ENCODE results near the gene LMBR1L. TPM values are rescaled to one million over a fixed set of nuclear protein-coding genes. Genes with fewer than 3 reads are reported as not detected.
"Not testable (repeated sequence)": the region's sequence is repeated elsewhere in the genome, so short reads cannot be mapped to it uniquely, and the experiment has no call there.

The LMBR1L gene
- total and polyA plus RNA-seq, 5 donors, result 25.6 to 45.3 (median 31.6) TPM

DNA sequence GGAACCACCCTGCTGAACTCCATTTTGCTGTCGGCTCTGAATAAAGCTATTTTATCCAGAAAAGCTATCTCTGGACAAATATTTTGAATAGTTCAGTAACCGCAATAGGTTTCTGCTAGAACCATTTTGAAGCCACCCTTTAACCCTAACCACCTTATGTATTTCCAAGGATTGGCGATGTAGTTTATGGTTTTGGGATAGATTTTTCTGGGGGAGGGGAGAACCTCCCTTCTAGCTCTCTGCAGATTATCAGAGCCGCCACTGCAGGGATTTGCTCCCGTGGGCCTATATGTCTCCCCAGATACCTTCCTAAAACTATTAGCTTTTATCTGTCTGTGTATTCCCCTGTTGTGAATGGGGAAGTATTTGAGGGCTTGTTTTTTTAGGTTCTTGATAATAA, 22.4 kb upstream of the LMBR1L start:
- intact Hi-C loops (cut with DNase I), result loop anchor here in 2 of 4 donors (5.0 to 10.0 kb wide), 2 partner anchors 52 to 54 kb away; partner anchors contain the start of gene TUBA1A (in 2 of the 2)
- Histone ChIP-seq H3K9me3 (ENCODE audit: control insufficient read depth, low read length) (no peaks in the 10 kb centered on the region), H3K4me3 (ENCODE audit: low read length) (peak overlapping the region; percentile 31), H3K27ac (ENCODE audit: low read length) (no peak overlapping the region), H3K27me3 (ENCODE audit: control insufficient read depth, insufficient read depth) (no peaks in the 10 kb centered on the region), H3K4me1 (ENCODE audit: control insufficient read depth, insufficient read depth, low read length) (peaks cover 5% of the 10 kb centered on the region)
- WGBS, result 63% methylated on average over 5 of the region's 5 CpGs
- no peak for ATAC-seq
- no peak for DNase-seq

DNA sequence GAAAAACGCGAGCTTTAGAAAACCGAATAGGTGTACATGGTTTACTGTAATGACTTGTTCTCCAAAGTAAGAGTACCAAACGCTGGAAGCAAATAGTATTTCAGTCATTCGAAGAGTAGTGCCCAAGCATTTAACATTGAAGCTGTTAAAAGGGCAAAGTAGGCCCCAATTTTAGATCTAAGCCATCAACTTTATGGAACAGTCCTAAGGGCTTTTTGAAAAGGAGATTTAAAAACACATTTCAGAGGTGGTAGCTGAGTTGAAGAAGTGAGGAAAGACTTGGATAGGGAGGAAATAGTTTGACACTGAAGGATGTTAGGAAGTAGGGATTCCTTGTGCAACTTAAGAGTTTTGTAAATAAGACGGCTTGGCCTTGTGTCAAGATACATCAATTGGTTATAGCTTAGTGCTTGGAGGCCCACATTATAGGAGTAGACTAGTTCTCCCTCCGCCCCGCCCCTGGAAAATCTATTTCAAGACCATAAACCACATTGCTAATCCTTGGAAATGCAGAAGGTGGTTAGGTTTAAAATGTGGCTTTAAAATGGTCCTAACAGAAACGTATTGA, 21.3 kb upstream of the LMBR1L start:
- no peak for DNase-seq
- no peak for ATAC-seq
- Histone ChIP-seq H3K9me3 (ENCODE audit: control insufficient read depth, low read length) (no peaks in the 10 kb centered on the region), H3K27ac (ENCODE audit: low read length) (peak overlapping the region; percentile 89), H3K27me3 (ENCODE audit: control insufficient read depth, insufficient read depth) (no peaks in the 10 kb centered on the region), H3K4me3 (ENCODE audit: low read length) (peak overlapping the region; percentile 81), H3K4me1 (ENCODE audit: control insufficient read depth, insufficient read depth, low read length) (peaks cover 5% of the 10 kb centered on the region)
- WGBS, result 24% methylated on average over 9 of the region's 9 CpGs
- intact Hi-C loops (cut with DNase I), result loop anchor here in 2 of 4 donors (2.0 to 10.0 kb wide), 3 partner anchors 53 to 103 kb away; partner anchors contain the start of gene TUBA1A (in 2 of the 2)

DNA sequence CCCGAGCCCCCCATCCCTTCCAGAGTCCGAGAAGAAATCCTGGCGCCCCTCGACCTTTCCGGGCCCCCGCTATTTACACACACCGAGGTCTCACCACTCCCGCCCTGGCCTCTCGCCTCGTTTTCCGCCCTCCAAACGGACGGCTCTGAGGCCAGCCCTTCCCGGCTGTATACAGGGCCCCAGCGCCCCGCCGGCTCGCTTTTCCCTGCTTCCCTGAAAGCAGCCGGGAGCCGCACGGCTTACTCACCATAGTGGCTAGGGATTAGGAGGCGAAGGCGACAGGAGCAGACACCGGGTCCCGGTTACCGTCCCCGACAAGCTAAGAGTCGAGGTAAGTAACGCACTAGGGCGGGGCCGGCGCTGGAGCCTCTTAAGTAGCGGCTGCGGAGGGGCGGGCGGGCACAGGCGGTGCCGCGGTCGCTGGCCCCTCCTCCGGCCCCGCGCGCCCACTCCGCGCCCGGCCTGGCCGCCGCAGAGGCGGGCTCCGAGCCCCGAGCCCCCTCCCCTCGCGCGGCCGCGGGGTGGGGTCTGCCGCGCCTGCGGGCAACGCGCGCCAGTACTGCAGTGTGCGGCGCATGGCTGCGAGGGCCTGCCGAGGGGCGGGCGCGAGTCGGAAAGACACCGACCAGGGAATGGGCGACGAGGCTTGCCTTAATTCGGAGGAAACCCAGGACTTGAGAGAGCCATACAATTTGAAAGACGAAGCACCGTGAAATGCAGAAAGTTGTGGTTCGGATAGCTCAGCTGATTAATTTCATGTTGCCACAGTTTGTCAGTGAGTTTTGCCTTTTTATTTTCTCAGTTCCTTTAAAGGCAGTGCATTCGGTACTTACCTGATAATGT, 20.6 kb upstream of the LMBR1L start, which contains the start of gene TUBA1B:
TSS of gene TUBA1B (minus strand) at position 345 of the 843 bp plus-strand sequence. CDS start at position 250, 95 bp downstream.
- DNase-seq (peak; percentile 94 to 98 (median 95)), ATAC-seq (peak; percentile 94 to 95)
- H3K9me3 ChIP-seq (ENCODE audit: control insufficient read depth, low read length), result no peaks in the 10 kb centered on the region
- H3K27me3 ChIP-seq (ENCODE audit: control insufficient read depth, insufficient read depth), result no peaks in the 10 kb centered on the region
- H3K27ac ChIP-seq (ENCODE audit: low read length), result peak within 1 kb of the TSS; percentile 99
- intact Hi-C loops (cut with DNase I), result loop anchor here in 2 of 4 donors (2.0 to 10.0 kb wide), 3 partner anchors 54 to 104 kb away; partner anchors contain the start of gene TUBA1A (in 2 of the 2)
- under 1% methylated on average over 79 of the region's 79 CpGs for WGBS
- peaks cover 5% of the 10 kb centered on the region for H3K4me1 ChIP-seq (ENCODE audit: control insufficient read depth, insufficient read depth, low read length)
- H3K4me3 ChIP-seq (ENCODE audit: low read length), result peak within 1 kb of the TSS; percentile 81

DNA sequence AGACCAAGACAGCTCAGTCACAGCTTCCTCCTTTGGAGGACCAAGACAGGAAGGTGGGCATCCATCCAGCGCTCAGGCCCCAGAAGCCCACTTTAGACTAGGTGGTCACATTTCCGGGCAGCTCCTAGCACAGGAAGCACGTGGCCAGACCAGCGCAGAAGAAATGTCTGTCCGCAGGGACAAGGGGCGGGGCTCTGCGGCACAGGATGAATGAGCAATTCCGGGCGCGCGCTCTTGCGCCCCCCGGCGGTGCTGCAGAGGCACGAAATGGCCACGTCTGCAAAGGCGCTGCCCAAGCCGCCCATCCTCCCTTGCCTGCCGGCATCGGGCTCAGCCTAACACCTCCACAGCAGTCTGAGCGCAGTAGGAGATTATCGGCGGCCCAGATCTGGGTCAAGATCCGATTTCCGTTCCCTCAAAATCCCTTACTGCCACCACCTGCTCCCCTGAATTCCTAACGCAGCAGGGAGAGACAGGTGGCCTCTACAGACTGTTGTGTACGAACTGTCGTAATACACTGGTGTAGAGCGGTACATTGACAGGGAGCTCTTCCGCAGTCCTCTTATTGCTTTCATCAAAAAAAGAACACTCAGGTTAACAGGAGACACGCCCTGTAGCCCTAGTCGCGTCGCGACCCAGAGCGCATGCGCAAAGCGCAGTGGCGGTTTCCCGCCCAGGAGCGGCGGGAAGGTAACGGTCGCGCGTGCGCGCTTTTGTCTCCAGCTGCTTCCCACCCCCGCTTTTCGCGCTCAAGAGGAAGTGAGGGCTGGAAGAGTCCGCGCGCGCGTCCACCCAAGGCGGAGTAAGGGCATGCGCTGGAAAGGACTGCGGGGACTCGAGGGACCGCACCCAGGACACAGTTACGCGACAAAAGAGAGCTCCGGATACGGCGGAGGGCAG, 19.8 kb upstream of the LMBR1L start:
- ATAC-seq (peak; percentile 89 to 90), DNase-seq (peak; percentile 96 to 98 (median 97))
- no peaks in the 10 kb centered on the region for H3K9me3 ChIP-seq (ENCODE audit: control insufficient read depth, low read length)
- intact Hi-C loops (cut with DNase I), result loop anchor here in 2 of 4 donors (2.0 to 10.0 kb wide), 3 partner anchors 54 to 104 kb away; partner anchors contain the start of gene TUBA1A (in 2 of the 2)
- peak overlapping the region; percentile 99 for H3K27ac ChIP-seq (ENCODE audit: low read length)
- under 1% methylated on average over 66 of the region's 66 CpGs for WGBS
- H3K27me3 ChIP-seq (ENCODE audit: control insufficient read depth, insufficient read depth), result no peaks in the 10 kb centered on the region
- H3K4me1 ChIP-seq (ENCODE audit: control insufficient read depth, insufficient read depth, low read length), result peaks cover 5% of the 10 kb centered on the region
- peak overlapping the region; percentile 81 for H3K4me3 ChIP-seq (ENCODE audit: low read length)

DNA sequence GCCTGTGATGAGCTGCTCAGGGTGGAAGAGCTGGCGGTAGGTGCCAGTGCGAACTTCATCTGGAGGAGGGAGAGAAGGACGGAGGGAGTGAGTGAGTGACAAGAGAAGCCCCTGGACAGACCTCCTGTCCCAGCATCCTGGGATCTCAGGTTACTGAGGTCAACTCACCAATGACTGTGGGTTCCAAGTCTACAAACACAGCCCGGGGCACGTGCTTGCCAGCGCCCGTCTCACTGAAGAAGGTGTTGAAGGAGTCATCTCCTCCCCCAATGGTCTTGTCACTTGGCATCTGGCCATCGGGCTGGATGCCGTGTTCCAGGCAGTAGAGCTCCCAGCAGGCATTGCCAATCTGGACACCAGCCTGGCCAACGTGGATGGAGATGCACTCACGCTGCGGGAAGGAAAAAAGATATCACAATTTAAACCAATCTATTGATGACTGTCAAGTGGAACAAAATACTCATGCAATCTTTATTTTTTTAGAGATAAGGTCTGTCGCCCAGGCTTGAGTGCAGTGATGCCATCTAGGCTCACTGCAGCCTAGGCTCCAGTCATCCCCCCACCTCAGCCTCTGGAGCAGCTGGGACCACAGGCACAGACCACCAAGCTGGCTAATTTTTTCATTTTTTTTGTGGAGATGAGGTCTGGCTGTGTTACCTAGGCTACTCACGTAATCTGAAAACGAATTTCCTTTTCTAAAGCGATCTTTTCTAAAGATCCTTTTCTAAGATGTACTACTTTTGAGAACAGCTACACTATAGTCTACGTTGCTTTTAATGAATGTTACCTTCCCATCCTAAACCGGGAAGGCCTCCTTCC, 18.9 kb upstream of the LMBR1L start:
- Histone ChIP-seq H3K27me3 (ENCODE audit: control insufficient read depth, insufficient read depth) (no peaks in the 10 kb centered on the region), H3K9me3 (ENCODE audit: control insufficient read depth, low read length) (no peaks in the 10 kb centered on the region), H3K4me3 (ENCODE audit: low read length) (peak overlapping the region; percentile 81), H3K27ac (ENCODE audit: low read length) (peak overlapping the region; percentile 65), H3K4me1 (ENCODE audit: control insufficient read depth, insufficient read depth, low read length) (peaks cover 5% of the 10 kb centered on the region)
- WGBS, result 28% methylated on average over 18 of the region's 18 CpGs
- ATAC-seq (no peak), DNase-seq (peak; percentile 31 to 76 (median 71))
- intact Hi-C loops (cut with DNase I), result loop anchor here in 2 of 4 donors (2.0 to 10.0 kb wide), 3 partner anchors 55 to 105 kb away; partner anchors contain the start of gene TUBA1A (in 2 of the 2)

DNA sequence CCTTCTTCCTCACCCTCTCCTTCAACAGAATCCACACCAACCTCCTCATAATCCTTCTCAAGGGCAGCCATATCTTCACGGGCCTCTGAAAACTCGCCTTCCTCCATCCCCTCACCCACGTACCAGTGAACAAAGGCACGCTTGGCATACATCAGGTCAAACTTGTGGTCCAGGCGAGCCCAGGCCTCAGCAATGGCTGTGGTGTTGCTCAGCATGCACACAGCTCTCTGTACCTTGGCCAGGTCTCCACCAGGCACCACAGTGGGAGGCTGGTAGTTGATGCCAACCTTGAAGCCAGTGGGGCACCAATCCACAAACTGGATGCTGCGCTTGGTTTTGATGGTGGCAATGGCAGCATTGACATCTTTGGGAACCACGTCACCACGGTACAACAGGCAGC, 17.3 kb upstream of the LMBR1L start:
- 97% methylated on average over 8 of the region's 8 CpGs for WGBS
- H3K4me1 ChIP-seq (ENCODE audit: control insufficient read depth, insufficient read depth, low read length); H3K9me3 ChIP-seq (ENCODE audit: control insufficient read depth, low read length); DNase-seq; ATAC-seq; H3K27me3 ChIP-seq (ENCODE audit: control insufficient read depth, insufficient read depth); intact Hi-C loops (cut with DNase I); H3K27ac ChIP-seq (ENCODE audit: low read length); H3K4me3 ChIP-seq (ENCODE audit: low read length): not testable (repeated sequence)

DNA sequence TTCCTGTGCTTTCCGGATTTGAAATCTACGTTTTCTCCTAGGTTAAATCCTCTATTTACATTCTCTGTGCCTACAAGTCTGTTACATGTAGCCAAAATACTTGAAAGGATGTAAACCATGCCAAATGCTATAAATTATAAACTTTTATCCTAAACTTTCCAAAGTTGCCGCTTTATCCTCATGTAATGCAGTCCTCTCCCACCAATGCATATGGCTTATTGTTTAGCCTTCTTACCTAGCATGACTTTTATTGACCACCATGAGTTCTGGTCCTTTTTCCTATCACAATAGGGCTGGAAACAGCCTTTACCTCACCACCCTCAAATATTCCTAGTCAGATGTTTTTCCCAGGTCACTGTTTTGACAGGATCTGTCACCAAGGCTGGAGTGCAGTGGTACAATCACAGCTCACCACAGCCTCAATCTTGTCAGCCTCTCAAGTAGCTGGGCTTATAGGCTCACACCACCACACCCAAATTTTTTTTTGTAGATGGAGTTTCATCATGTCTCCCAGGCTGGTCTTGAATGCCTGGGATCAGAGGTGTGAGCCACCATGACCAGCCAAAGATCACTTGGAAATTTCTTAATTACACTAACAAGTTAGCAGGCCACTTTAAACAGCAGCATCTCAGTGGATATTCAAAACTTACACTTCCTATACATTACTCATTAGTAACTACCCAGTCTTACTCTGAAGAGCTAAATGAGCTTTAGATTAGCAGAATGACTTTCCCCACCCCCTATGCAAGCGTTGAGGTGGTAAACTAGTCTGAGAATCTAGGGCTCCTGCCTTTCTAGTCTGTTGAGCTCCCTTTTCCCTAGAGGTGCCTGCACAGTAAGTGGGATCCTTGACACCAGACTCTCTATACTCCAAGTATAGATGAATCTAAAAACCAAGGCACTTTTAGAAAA, 16.5 kb upstream of the LMBR1L start:
- Histone ChIP-seq H3K4me1 (ENCODE audit: control insufficient read depth, insufficient read depth, low read length) (peaks cover 5% of the 10 kb centered on the region), H3K4me3 (ENCODE audit: low read length) (no peak overlapping the region), H3K27ac (ENCODE audit: low read length) (no peak overlapping the region), H3K9me3 (ENCODE audit: control insufficient read depth, low read length) (no peaks in the 10 kb centered on the region), H3K27me3 (ENCODE audit: control insufficient read depth, insufficient read depth) (no peaks in the 10 kb centered on the region)
- WGBS, result 92% methylated on average over 4 of the region's 4 CpGs
- no peak for ATAC-seq
- DNase-seq, result no peak
- intact Hi-C loops (cut with DNase I), result no loop called here

DNA sequence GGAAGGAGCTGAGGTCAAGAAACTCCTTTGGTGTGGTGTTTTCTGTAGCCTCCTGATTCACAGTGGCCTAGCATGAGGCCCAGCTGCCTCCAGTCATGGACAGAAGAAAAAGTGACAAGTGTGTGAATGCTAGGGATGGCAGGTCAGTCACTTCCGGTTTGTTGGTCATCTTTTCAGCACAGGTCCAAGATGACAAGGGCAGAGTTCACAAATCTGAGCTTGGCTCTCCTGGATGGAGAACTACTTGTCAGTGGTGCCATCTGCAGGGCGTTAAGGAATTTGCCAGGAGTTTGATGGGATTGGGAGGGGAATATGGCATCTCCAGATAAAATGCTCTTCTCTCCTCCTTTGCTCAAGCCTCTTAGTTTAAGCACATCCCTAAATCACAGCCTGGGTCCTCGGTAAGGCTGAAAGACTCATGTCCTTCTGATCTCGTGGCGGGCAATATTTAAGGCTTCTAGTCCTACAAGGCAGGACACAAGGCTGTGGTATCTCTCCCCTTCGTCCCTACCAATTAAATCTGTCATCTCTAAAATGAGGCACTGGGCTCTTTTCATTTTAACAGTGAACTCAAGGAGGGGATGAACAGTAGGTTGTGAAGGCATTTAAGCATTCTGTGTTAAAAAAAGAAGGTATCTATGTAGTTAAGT, 10.5 kb upstream of the LMBR1L start:
- peak; percentile 81 to 83 for ATAC-seq
- Histone ChIP-seq H3K9me3 (ENCODE audit: control insufficient read depth, low read length) (no peaks in the 10 kb centered on the region), H3K4me3 (ENCODE audit: low read length) (no peak overlapping the region), H3K4me1 (ENCODE audit: control insufficient read depth, insufficient read depth, low read length) (no peaks in the 10 kb centered on the region), H3K27me3 (ENCODE audit: control insufficient read depth, insufficient read depth) (no peaks in the 10 kb centered on the region), H3K27ac (ENCODE audit: low read length) (no peak overlapping the region)
- 24% methylated on average over 6 of the region's 6 CpGs for WGBS
- intact Hi-C loops (cut with DNase I), result loop anchor here (5.0 kb wide), 1 partner anchor 34 kb away; no protein-coding TSS in a partner anchor
- peak in 1 of 3 donors; percentile 33 for DNase-seq

DNA sequence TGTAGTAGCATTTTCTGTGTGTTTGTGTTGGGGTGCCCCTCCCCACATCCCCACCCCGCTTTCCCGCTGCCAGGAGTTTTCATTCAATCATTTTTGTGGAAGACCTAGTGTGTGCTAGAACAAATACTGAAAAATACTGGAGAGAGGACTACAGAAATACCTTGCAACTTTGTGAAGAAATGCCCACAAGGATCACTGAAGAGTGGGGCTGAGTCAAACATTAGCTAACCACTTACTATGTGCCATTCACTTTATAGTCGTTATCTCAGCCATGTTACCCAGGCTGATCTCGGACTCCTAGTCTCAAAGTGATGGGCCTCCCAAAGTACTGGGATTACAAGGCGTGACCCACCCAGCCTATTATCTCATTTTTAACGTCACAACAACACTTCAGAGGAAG, 559 bp upstream of the LMBR1L start:
- H3K4me3 ChIP-seq (ENCODE audit: low read length), result peak overlapping the region; percentile 5
- H3K27me3 ChIP-seq (ENCODE audit: control insufficient read depth, insufficient read depth), result no peaks in the 10 kb centered on the region
- DNase-seq (no peak), ATAC-seq (no peak)
- H3K27ac ChIP-seq (ENCODE audit: low read length), result peak overlapping the region; percentile 48
- no peaks in the 10 kb centered on the region for H3K9me3 ChIP-seq (ENCODE audit: control insufficient read depth, low read length)
- WGBS, result 52% methylated on average over 6 of the region's 6 CpGs
- H3K4me1 ChIP-seq (ENCODE audit: control insufficient read depth, insufficient read depth, low read length), result no peaks in the 10 kb centered on the region
- intact Hi-C loops (cut with DNase I), result loop anchor here in 2 of 4 donors (10.0 kb wide), 1 partner anchor 46 kb away; the partner anchor contains the start of genes KMT2D (in 2 of the 2) and RHEBL1 (in 2 of the 2)

Measured in right cardiac atrium (tissue), 5 donors.